Dendritic cell treated with granulocyte-macrophage colony-stimulating factor and Interleukin-4, amounts not matched to agents 40 ng/mL and 50 ng/mL, for 4 days (primary cell): ENCODE data around the gene RCOR3.
"Not testable (repeated sequence)": the region's sequence is repeated elsewhere in the genome, so short reads cannot be mapped to it uniquely, and the experiment has no call there.

Source experiments
- H3K27ac Mint-ChIP-seq: one replicate; pipeline ENCODE4 v1.8.0; 2022; ENCODE audit warnings: mild to moderate bottlenecking, mixed read lengths
- H3K27me3 Mint-ChIP-seq: one replicate; pipeline ENCODE4 v1.8.0; 2022; ENCODE audit warnings: mild to moderate bottlenecking, mixed read lengths
- H3K36me3 Mint-ChIP-seq: one replicate; pipeline ENCODE4 v1.8.0; 2022; ENCODE audit warnings: low read depth, mixed read lengths
- H3K4me1 Mint-ChIP-seq: one replicate; pipeline ENCODE4 v1.8.0; 2022; ENCODE audit warnings: low read depth, mixed read lengths
- H3K4me3 Mint-ChIP-seq: one replicate; pipeline ENCODE4 v1.8.0; 2022; ENCODE audit warnings: mild to moderate bottlenecking, moderate library complexity, mixed read lengths
- H3K9me3 Mint-ChIP-seq: one replicate; pipeline ENCODE4 v1.8.0; 2022; ENCODE audit warnings: mixed read lengths
- intact Hi-C: fragments of 100-400 bp; cut with micrococcal nuclease; formaldehyde crosslinking; loops from one replicate; pipeline ENCODE4 v1.15.0; 2022

The RCOR3 gene

DNA sequence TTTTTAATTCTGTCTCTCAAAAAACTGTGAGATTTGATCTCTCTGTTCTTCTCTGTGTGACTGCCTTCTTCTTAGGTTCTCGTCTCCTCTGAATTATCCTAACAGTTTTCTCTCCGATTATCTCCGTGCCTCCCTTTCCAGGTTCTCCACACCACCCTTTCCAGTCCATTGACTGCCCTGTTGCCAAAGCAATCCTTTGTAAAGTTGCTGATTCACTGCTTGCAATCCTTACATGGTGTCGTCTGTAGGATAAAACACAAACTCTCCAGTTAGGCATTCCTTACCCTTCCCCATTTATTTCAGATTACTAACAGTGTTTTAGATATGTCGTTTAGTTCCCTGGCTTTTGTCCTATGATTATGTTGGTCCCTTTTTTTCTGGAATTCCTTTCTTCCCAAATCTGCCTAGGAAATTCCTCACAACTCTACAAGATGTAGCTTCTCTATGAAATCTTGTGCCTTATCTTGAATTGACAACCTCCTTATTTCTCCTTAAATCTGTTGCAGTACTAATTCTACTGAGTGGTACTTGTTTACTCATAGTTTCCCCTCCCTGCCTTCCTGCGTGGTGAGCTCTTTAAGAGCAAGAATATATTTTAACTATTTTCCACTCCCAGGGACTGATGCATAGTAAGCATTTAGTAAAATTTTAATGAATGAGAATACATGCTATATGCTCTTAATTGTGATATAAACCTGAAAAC, 22.3 kb downstream of the RCOR3 start:
- intact Hi-C loops, result no loop called here
- no peaks in the 10 kb centered on the region for H3K9me3 Mint-ChIP-seq
- no peak overlapping the region for H3K27ac Mint-ChIP-seq
- H3K4me1 Mint-ChIP-seq, result no peaks in the 10 kb centered on the region
- H3K27me3 Mint-ChIP-seq, result no peaks in the 10 kb centered on the region
- peaks cover 51% of the 10 kb centered on the region for H3K36me3 Mint-ChIP-seq
- no peak overlapping the region for H3K4me3 Mint-ChIP-seq

DNA sequence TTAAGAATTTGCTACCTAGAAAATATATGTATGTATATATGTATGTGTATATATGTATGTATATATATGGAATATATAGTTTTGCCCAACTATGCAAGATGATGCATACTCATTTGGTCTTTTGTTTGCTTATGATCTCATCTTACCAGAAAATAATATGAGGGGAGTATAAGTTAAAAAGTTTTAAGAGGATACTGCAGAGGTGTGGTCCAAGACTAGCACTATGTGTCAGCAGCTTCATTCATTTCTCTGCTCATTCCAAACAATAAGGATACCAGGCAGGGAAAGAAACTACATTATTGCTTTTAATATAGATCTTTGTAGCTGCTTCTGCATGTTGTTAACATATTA, 22.8 kb downstream of the RCOR3 start:
- Mint-ChIP-seq H3K27me3 (no peaks in the 10 kb centered on the region), H3K4me1 (peaks cover 4% of the 10 kb centered on the region), H3K9me3 (no peaks in the 10 kb centered on the region), H3K27ac (no peak overlapping the region), H3K4me3 (no peak overlapping the region), H3K36me3 (peaks cover 52% of the 10 kb centered on the region)
- intact Hi-C loops, result no loop called here

DNA sequence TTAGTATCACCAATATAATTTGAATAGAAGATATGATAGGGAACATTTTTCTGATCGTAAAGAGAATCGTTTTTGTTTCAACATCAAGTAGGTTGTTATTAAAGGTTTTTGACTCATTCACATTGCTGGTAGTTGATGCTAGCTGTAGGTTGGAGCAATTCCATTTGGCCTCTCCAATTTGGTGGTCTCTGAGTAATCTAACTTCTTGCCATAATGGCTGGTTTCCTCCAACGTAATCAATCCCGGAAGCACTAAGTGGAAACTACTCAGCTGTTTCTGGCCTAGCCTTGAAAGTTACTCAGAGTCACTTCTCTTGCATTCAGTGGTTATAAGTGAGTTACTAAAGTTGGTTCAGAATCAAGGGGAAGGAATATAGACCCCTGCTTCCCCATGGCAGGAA, 26.0 kb downstream of the RCOR3 start:
- Mint-ChIP-seq H3K4me3 (no peak overlapping the region), H3K9me3 (no peaks in the 10 kb centered on the region), H3K4me1 (peaks cover 8% of the 10 kb centered on the region), H3K27me3 (no peaks in the 10 kb centered on the region), H3K27ac (no peak overlapping the region), H3K36me3 (peaks cover 69% of the 10 kb centered on the region)
- intact Hi-C loops, result no loop called here

DNA sequence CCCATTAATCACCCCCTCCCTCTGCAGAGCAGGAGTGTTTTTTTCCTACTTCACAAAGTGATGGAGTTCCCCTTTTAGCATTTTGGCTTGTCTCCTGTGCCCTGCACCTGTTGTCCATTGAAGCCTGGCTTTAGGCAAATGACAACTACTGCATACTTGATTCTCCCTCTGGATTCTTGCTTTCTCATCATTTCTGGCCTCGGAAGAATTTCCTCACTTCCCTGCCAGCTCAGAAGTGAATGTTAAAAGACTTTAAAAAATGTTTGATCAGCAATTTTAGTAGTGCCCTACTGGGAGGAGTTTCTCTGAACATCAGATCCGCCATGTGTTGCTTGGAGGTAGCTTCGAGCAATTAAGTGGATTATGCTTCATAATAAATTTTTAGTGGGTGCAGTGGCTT, 28.1 kb downstream of the RCOR3 start:
- Mint-ChIP-seq H3K27me3 (no peaks in the 10 kb centered on the region), H3K27ac (peak overlapping the region; percentile 59)

DNA sequence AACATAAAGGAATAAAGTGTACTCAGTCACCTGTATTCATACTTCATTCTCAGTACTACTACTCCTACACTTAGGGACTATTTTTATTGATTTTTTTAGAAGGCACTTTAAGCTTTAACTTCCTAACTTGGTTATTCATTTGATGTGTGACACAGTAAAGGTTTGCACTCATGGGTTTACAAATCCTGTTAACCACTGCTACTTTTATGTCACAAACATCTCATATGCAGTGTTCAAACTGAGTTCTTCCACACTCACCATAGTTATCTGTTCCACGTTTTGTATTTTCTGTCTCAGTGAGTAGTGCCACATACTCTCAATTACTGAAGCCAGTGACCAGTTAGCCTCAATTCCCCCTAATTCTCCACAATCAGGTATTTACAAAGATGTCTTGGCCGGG, 33.2 kb downstream of the RCOR3 start:
- Mint-ChIP-seq H3K4me3 (no peak overlapping the region), H3K27ac (no peak overlapping the region), H3K27me3 (no peaks in the 10 kb centered on the region), H3K4me1 (no peaks in the 10 kb centered on the region), H3K9me3 (no peaks in the 10 kb centered on the region), H3K36me3 (peaks cover 84% of the 10 kb centered on the region)
- intact Hi-C loops, result no loop called here

More for the DNA sequence above, 28.1 kb downstream of the RCOR3 start:
- H3K4me3 Mint-ChIP-seq, result no peak overlapping the region
- peaks cover 8% of the 10 kb centered on the region for H3K4me1 Mint-ChIP-seq
- H3K9me3 Mint-ChIP-seq, result no peaks in the 10 kb centered on the region
- peaks cover 89% of the 10 kb centered on the region for H3K36me3 Mint-ChIP-seq
- intact Hi-C loops, result no loop called here

DNA sequence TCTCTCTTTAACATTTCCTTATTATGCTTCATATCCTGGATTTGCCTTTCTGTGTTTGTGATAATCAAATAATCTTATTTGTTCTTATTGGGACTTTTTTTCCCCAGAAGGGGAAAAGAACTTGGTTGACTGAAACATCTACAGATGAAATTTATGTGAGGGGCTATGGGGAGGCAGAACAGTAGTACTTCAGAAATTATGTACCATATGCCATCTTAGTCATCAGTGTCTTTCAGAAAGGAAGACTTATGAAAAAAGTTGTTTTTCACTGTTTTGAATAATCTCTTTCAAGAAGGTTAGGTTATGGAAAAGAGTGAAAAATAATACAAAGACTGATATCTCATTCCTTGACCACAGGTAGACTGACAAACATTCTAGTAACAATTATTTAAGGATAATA, 37.2 kb downstream of the RCOR3 start:
- Mint-ChIP-seq H3K4me3 (no peak overlapping the region), H3K9me3 (no peaks in the 10 kb centered on the region), H3K36me3 (peaks cover 88% of the 10 kb centered on the region), H3K4me1 (no peaks in the 10 kb centered on the region), H3K27ac (no peak overlapping the region), H3K27me3 (no peaks in the 10 kb centered on the region)
- intact Hi-C loops, result no loop called here

DNA sequence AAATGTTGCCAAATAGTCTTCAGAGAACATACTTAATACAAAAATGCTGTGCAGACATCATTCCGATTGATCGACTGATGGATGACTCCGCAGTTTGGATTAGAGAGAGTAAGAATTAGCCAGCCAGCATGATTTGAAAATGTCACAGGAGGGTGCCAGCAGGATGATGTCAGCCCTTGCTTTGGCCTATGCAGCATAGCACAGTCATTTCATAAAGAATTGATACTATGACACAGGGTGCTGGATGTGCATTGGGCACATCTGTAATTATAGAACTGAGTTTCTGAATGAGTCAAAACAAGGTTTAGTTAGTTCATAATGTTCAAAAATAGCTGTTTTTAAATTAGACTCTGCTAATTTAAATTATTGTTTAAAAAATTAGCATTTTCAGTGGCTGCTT, 45.9 kb downstream of the RCOR3 start:
- H3K4me3 Mint-ChIP-seq, result no peak overlapping the region
- no peaks in the 10 kb centered on the region for H3K9me3 Mint-ChIP-seq
- H3K27ac Mint-ChIP-seq, result no peak overlapping the region
- peaks cover 53% of the 10 kb centered on the region for H3K36me3 Mint-ChIP-seq
- intact Hi-C loops, result no loop called here
- H3K27me3 Mint-ChIP-seq, result no peaks in the 10 kb centered on the region
- peaks cover 5% of the 10 kb centered on the region for H3K4me1 Mint-ChIP-seq

DNA sequence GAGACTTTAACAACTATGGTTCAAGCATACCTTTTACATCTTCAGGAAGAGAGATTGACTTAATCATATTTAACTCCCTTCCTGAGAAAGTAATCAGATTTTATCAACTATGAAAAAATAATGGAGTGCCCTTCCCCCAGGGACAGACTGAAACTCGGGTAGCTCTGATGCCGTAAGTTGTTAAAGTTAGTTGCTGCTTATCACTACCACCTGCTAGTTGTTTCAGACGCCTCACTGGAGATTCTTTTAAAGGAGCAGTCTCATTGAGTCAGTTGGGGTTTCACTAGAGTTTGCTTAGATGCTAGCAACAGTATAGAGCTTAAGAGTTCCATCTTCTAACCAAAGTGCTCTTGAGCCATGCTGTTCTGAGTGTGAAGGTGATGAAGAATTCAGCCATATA, 50.5 kb downstream of the RCOR3 start:
- Mint-ChIP-seq H3K27ac (no peak overlapping the region), H3K4me3 (no peak overlapping the region), H3K9me3 (no peaks in the 10 kb centered on the region), H3K27me3 (no peaks in the 10 kb centered on the region), H3K36me3 (peaks cover 41% of the 10 kb centered on the region), H3K4me1 (peaks cover 6% of the 10 kb centered on the region)
- intact Hi-C loops, result loop anchor here (5.0 kb wide), 1 partner anchor 37 kb away; no protein-coding TSS in a partner anchor

DNA sequence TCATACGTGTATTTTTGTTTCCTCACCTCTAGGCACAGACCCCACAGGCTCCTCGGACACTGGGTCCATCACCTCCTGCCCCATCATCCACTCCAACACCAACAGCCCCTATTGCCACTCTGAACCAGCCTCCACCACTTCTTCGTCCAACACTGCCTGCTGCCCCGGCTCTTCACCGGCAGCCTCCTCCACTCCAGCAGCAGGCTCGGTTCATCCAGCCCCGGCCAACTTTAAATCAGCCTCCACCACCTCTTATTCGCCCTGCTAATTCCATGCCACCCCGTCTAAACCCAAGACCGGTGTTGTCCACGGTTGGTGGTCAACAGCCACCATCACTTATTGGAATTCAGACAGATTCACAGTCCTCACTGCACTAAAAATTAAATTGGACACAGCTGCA, 54.2 kb downstream of the RCOR3 start:
- Mint-ChIP-seq H3K27ac (no peak overlapping the region), H3K36me3 (peaks cover 37% of the 10 kb centered on the region), H3K9me3 (no peaks in the 10 kb centered on the region), H3K4me3 (no peak overlapping the region), H3K4me1 (peaks cover 6% of the 10 kb centered on the region), H3K27me3 (no peaks in the 10 kb centered on the region)
- intact Hi-C loops, result loop anchor here (5.0 kb wide), 1 partner anchor 41 kb away; no protein-coding TSS in a partner anchor

DNA sequence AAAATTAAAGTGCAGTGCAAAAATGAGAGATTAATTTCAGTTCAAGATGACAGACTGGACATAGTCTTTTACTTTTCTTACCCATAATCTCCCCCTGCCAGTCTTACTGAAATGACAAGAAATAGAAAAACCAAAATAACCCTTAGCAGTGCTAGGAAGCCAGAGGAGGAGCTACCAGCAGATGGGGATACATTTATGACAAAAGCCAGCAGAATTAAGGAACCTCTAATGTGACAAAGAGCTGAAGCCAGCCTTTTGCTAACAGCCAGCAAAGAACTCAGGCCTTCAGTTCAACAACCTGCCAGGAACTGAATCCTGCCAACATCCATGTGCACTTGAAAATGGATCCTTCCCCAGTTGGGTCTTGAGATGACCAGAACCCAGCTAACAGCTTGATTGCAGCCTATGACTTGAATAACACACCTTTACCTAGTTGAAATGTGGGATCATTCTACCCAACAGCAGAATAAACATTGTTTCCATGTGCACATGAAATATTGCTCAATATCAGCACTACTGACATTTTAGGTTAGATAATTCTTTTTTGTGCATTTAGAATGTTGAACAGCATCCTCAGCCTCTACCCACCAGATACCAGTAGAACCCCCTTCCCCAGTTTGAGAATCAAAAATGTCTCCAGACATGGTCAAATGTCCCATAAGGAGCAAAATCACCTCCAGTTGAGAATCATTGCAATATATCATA, 59.6 kb downstream of the RCOR3 start:
- H3K27me3 Mint-ChIP-seq, result no peaks in the 10 kb centered on the region
- intact Hi-C loops, result no loop called here
- no peaks in the 10 kb centered on the region for H3K9me3 Mint-ChIP-seq
- peaks cover 1% of the 10 kb centered on the region for H3K36me3 Mint-ChIP-seq
- H3K4me3 Mint-ChIP-seq, result no peak overlapping the region
- H3K27ac Mint-ChIP-seq, result no peak overlapping the region
- no peaks in the 10 kb centered on the region for H3K4me1 Mint-ChIP-seq

DNA sequence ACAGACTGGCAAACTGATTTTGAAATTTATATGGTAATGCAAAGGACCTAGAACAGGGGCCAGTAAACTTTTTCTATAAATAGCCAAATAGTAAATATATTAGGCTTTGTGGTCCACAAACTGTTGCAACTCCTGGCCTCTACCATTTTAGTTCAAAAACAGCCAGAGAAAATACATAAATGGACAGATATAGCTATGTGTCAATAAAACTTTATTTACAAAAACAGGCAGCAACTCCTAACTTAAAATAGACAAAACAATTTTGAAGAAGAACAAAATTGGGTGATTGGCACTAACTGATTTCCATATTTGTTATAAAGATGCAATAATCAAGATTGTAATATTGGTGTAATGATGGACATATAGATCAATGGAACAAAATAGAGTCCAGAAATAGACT, 60.7 kb downstream of the RCOR3 start:
- no peak overlapping the region for H3K27ac Mint-ChIP-seq
- H3K4me3 Mint-ChIP-seq, result no peak overlapping the region
- peaks cover 3% of the 10 kb centered on the region for H3K27me3 Mint-ChIP-seq
- H3K9me3 Mint-ChIP-seq, result no peaks in the 10 kb centered on the region
- no peaks in the 10 kb centered on the region for H3K4me1 Mint-ChIP-seq
- no peaks in the 10 kb centered on the region for H3K36me3 Mint-ChIP-seq
- intact Hi-C loops, result no loop called here

DNA sequence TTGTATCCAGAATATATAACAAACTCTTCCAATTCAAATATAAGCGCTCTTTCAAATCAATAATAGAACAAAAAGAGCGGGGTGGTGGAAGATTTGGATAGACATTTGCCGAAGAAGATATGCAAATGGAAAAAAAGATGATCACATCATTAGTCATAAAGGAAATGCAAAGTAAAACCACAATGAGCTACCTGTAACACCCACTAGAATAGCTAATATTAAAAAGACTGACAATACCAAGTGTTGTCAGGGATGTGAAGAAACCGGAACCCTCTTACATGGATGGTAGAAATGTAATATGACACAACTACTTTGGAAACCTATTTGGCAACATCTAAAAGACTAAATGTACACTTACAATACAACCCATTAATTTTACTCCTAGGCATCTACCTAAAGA, 61.8 kb downstream of the RCOR3 start:
- H3K36me3 Mint-ChIP-seq, result no peaks in the 10 kb centered on the region
- H3K27me3 Mint-ChIP-seq, result peaks cover 6% of the 10 kb centered on the region
- H3K4me3 Mint-ChIP-seq, result no peak overlapping the region
- no peaks in the 10 kb centered on the region for H3K9me3 Mint-ChIP-seq
- intact Hi-C loops, result no loop called here
- H3K27ac Mint-ChIP-seq, result no peak overlapping the region
- H3K4me1 Mint-ChIP-seq, result peaks cover 1% of the 10 kb centered on the region

DNA sequence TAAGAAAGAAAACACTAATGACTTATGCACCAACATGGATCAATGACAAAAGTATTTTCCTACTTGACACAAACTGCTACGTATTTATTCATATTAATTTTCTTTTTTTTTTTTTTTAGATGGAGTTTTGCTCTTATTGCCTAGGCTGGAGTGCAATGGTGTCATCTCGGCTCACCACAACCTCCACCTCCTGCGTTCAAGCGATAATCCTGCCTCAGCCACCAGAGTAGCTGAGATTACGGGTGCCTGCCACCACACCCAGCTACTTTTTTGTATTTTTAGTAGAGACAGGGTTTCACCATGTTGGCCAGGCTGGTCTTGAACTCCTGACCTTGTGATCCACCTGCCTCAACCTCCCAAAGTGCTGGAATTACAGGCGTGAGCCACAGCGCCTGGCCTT, 62.5 kb downstream of the RCOR3 start:
- not testable (repeated sequence) for H3K4me1 Mint-ChIP-seq, H3K27ac Mint-ChIP-seq, H3K9me3 Mint-ChIP-seq, H3K27me3 Mint-ChIP-seq, H3K36me3 Mint-ChIP-seq, H3K4me3 Mint-ChIP-seq
- intact Hi-C loops, result loop anchor here (2.0 kb wide), 1 partner anchor 193 kb away; no protein-coding TSS in a partner anchor

DNA sequence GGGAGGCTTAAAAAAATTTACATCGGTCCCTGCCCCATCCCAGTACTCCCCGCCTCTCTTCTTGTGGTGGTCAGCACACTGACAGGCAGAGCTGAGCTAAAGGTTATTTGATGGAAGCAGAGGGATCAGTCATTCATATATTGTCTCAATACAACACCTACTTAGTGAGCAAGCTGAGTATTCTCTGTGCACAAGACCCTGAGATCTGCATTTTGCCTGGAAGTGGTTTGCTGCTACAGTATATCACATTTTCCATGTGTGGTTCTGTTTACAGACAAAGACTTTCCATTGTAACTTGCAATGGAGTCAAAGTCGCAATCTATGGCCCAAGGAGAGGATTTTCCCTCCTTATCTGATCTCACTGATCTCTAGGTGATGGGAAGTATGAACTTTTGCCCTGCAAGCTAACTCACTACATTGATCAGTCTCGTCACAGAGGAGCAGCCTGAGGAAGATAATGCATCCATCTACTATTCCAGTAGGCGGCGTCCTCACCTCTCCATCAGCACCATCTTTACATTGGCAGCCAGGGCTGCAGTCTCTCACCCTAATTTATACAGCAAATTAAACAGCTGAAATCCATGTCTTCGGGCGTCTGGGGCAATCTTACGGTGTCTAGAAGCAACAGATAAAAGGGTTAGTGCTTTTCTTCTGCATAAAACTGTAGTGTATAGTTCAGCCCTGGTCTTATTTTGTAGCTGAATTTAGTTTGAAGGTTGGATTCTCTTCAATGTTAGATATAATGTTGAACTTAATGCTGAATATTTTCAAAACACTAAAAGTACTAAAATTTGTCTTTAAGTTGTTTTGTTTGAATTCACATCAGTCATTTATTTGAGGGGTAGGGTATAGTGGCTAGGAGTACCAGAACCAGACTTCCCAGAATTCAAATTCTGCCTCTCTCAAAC, 64.2 kb downstream of the RCOR3 start:
- H3K27me3 Mint-ChIP-seq, result peaks cover 12% of the 10 kb centered on the region
- peaks cover 21% of the 10 kb centered on the region for H3K4me1 Mint-ChIP-seq
- H3K36me3 Mint-ChIP-seq, result peaks cover 6% of the 10 kb centered on the region
- intact Hi-C loops, result loop anchor here (1.0 to 2.0 kb wide), 3 partner anchors 153 to 332 kb away; no protein-coding TSS in a partner anchor
- H3K9me3 Mint-ChIP-seq, result no peaks in the 10 kb centered on the region
- H3K27ac Mint-ChIP-seq, result no peak overlapping the region
- no peak overlapping the region for H3K4me3 Mint-ChIP-seq
